Astrocyte (in vitro differentiated cells and primary cell): ENCODE results near the gene DHRS7B. TPM values are rescaled to one million over a fixed set of nuclear protein-coding genes. Genes with fewer than 3 reads are reported as not detected.

Experiments
- DNase-seq: peaks from one replicate; pipeline ENCODE4 v3.0.0-alpha.2; 2010; ENCODE audit warnings: low read depth
- FAIRE-seq: peaks from 2 replicates; lab custom pipeline; 2011; peaks lifted over from hg19 to GRCh38; lab: Jason Lieb, UNC
- H2AFZ ChIP-seq: 2 replicates; pipeline ENCODE4 v1.6.0; 2012; ENCODE audit warnings: low read depth, low read length, inconsistent platforms
- H3K27ac ChIP-seq: 2 replicates; pipeline ENCODE4 v1.5.1; 2011; ENCODE audit warnings: low read depth, low read length, inconsistent platforms
- H3K27me3 ChIP-seq: 2 replicates; pipeline ENCODE4 v1.6.0; 2011; ENCODE audit warnings: low read length, inconsistent platforms; ENCODE audit not compliant: insufficient read depth
- H3K36me3 ChIP-seq: 2 replicates; pipeline ENCODE4 v1.5.1; 2011; ENCODE audit warnings: low read length, inconsistent platforms; ENCODE audit not compliant: insufficient read depth
- H3K4me1 ChIP-seq: 2 replicates; pipeline ENCODE4 v1.5.1; 2011; ENCODE audit warnings: low read length, inconsistent platforms; ENCODE audit not compliant: insufficient read depth
- H3K4me2 ChIP-seq: 2 replicates; pipeline ENCODE4 v1.6.0; 2012; ENCODE audit warnings: low read length, inconsistent platforms
- H3K4me3 ChIP-seq: 2 replicates; pipeline ENCODE4 v1.5.1; 2011; ENCODE audit warnings: low read depth, mild to moderate bottlenecking, low read length, inconsistent platforms; ENCODE audit not compliant: insufficient read depth
- H3K79me2 ChIP-seq: 2 replicates; pipeline ENCODE4 v1.6.0; 2012; ENCODE audit warnings: mild to moderate bottlenecking, low read length, inconsistent platforms; ENCODE audit not compliant: insufficient read depth
- H3K9ac ChIP-seq: 2 replicates; pipeline ENCODE4 v1.6.0; 2012; ENCODE audit warnings: mild to moderate bottlenecking, low read length, inconsistent platforms
- H3K9me3 ChIP-seq: 2 replicates; pipeline ENCODE4 v1.5.1; 2012; ENCODE audit warnings: low read depth, mild to moderate bottlenecking, low read length, inconsistent platforms; ENCODE audit not compliant: insufficient read depth
- H4K20me1 ChIP-seq: 2 replicates; pipeline ENCODE4 v1.6.0; 2012; ENCODE audit warnings: low read length, inconsistent platforms; ENCODE audit not compliant: insufficient read depth
- H3K27ac Mint-ChIP-seq: one replicate; pipeline ENCODE4 v1.8.0; 2021; ENCODE audit warnings: mild to moderate bottlenecking, mixed read lengths; ENCODE audit not compliant: unreplicated experiment
- H3K27me3 Mint-ChIP-seq: one replicate; pipeline ENCODE4 v1.8.0; 2021; ENCODE audit warnings: low read depth, mixed read lengths; ENCODE audit not compliant: unreplicated experiment
- H3K36me3 Mint-ChIP-seq: one replicate; pipeline ENCODE4 v1.8.0; 2021; ENCODE audit warnings: low read depth, mixed read lengths; ENCODE audit not compliant: unreplicated experiment
- H3K4me1 Mint-ChIP-seq: one replicate; pipeline ENCODE4 v1.8.0; 2021; ENCODE audit warnings: low read depth, mixed read lengths; ENCODE audit not compliant: unreplicated experiment
- H3K4me3 Mint-ChIP-seq: one replicate; pipeline ENCODE4 v1.8.0; 2021; ENCODE audit warnings: mild to moderate bottlenecking, moderate library complexity, mixed read lengths; ENCODE audit not compliant: unreplicated experiment
- H3K9me3 Mint-ChIP-seq: one replicate; pipeline ENCODE4 v1.8.0; 2021; ENCODE audit warnings: mild to moderate bottlenecking, mixed read lengths; ENCODE audit not compliant: unreplicated experiment
- CTCF ChIP-seq: IDR thresholded peaks from 2 replicates; pipeline ENCODE4 v1.5.1; 2011; ENCODE audit warnings: low read depth, mild to moderate bottlenecking, inconsistent platforms, low read length, moderate library complexity; ENCODE audit not compliant: insufficient read depth
- EZH2 ChIP-seq: IDR thresholded peaks from 2 replicates; pipeline ENCODE4 v1.6.1; 2012; ENCODE audit warnings: mild to moderate bottlenecking, low read length, inconsistent platforms; ENCODE audit not compliant: insufficient read depth
- total RNA-seq: library from RNA; stranded (reverse); gene quantifications from 2 replicates; pipeline ENCODE4 v1.2.1, GENCODE V29; 2021

Gene DHRS7B
- total RNA-seq, 1 donor from 2014 or later: 15.5 TPM

GRCh38 chr17:21193031-21193430, 66.3 kb downstream of the DHRS7B start:
- no peak overlapping the region for H2AFZ ChIP-seq
- peaks cover 12% of the 10 kb centered on the region for H3K36me3 ChIP-seq
- H3K4me2 ChIP-seq: no peak overlapping the region
- H3K9me3 ChIP-seq: no peaks in the 10 kb centered on the region
- H3K4me3 Mint-ChIP-seq: no peak overlapping the region
- no peaks in the 10 kb centered on the region for H3K4me1 ChIP-seq
- no peak overlapping the region for H3K9ac ChIP-seq
- H3K9me3 Mint-ChIP-seq: no peaks in the 10 kb centered on the region
- no peaks in the 10 kb centered on the region for H3K4me1 Mint-ChIP-seq
- peaks cover 22% of the 10 kb centered on the region for H3K79me2 ChIP-seq
- H3K36me3 Mint-ChIP-seq: peaks cover 22% of the 10 kb centered on the region
- H3K27me3 Mint-ChIP-seq: no peaks in the 10 kb centered on the region
- H3K27me3 ChIP-seq: no peaks in the 10 kb centered on the region
- no peak for FAIRE-seq
- H3K27ac Mint-ChIP-seq: no peak overlapping the region
- H3K4me3 ChIP-seq: no peak overlapping the region
- peaks cover 25% of the 10 kb centered on the region for H4K20me1 ChIP-seq
- TF ChIP-seq EZH2 (no peak), CTCF (no peak)
- no peak for DNase-seq
- no peak overlapping the region for H3K27ac ChIP-seq

GRCh38 chr17:21194226-21194625, 67.5 kb downstream of the DHRS7B start:
- Histone ChIP-seq H3K4me3 (no peak overlapping the region), H3K36me3 (peaks cover 12% of the 10 kb centered on the region), H3K27me3 (no peaks in the 10 kb centered on the region), H3K27ac (no peak overlapping the region), H3K4me2 (no peak overlapping the region), H3K79me2 (peaks cover 32% of the 10 kb centered on the region), H3K9ac (no peak overlapping the region), H3K9me3 (no peaks in the 10 kb centered on the region), H2AFZ (no peak overlapping the region), H3K4me1 (no peaks in the 10 kb centered on the region), H4K20me1 (peaks cover 36% of the 10 kb centered on the region)
- FAIRE-seq: no peak
- TF ChIP-seq CTCF (no peak), EZH2 (no peak)
- no peak for DNase-seq
- Mint-ChIP-seq H3K9me3 (no peaks in the 10 kb centered on the region), H3K4me1 (peaks cover 4% of the 10 kb centered on the region), H3K27me3 (no peaks in the 10 kb centered on the region), H3K4me3 (no peak overlapping the region), H3K36me3 (peaks cover 26% of the 10 kb centered on the region), H3K27ac (no peak overlapping the region)

DNA sequence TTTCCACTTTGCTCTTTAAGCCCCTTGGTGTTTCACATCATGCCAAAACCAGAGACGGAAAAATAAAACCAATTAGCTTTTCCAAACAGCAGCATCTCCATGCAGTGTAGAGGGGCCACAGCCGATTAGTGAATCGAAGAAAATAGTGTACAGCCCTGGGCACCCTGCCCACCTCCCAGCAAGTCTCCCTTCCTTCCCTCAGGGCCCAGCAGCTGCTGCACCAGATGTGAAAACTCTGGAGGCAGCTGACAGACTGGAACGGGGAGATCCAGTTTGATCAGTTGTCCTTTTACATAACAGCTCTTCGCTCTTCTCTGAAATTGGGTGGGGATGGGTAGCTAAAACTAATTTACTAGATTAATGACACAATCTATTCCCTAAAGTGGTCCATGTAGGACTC, 67.9 kb downstream of the DHRS7B start:
- DNase-seq: no peak
- H3K27ac ChIP-seq: no peak overlapping the region
- TF ChIP-seq EZH2 (no peak), CTCF (no peak)
- no peak overlapping the region for H3K27ac Mint-ChIP-seq
- no peaks in the 10 kb centered on the region for H3K27me3 ChIP-seq
- H2AFZ ChIP-seq: no peak overlapping the region
- H3K79me2 ChIP-seq: peaks cover 37% of the 10 kb centered on the region
- peaks cover 26% of the 10 kb centered on the region for H3K36me3 Mint-ChIP-seq
- H3K9me3 ChIP-seq: no peaks in the 10 kb centered on the region
- no peaks in the 10 kb centered on the region for H3K9me3 Mint-ChIP-seq
- no peaks in the 10 kb centered on the region for H3K27me3 Mint-ChIP-seq
- H3K4me3 ChIP-seq: no peak overlapping the region
- H3K4me3 Mint-ChIP-seq: no peak overlapping the region
- no peak overlapping the region for H3K4me2 ChIP-seq
- H4K20me1 ChIP-seq: peaks cover 41% of the 10 kb centered on the region
- H3K4me1 Mint-ChIP-seq: peaks cover 9% of the 10 kb centered on the region
- H3K4me1 ChIP-seq: peaks cover 3% of the 10 kb centered on the region
- H3K36me3 ChIP-seq: peaks cover 12% of the 10 kb centered on the region
- no peak overlapping the region for H3K9ac ChIP-seq
- FAIRE-seq: no peak
